Measurements from ENCODE around the gene ARHGEF2. TPM values are rescaled to one million over a fixed set of nuclear protein-coding genes. Genes with fewer than 3 reads are reported as not detected.

ARHGEF2 gene
- total and polyA plus RNA-seq, 2 of the 13 experiments (the other 11 are each of a cell fraction or from before 2014, with no cell fraction given), result 16.1 to 32.1 TPM

GRCh38 chr1:155967341-155968050, 10.9 kb downstream of the ARHGEF2 start (continued):
- TF ChIP-seq, protein P1, sequence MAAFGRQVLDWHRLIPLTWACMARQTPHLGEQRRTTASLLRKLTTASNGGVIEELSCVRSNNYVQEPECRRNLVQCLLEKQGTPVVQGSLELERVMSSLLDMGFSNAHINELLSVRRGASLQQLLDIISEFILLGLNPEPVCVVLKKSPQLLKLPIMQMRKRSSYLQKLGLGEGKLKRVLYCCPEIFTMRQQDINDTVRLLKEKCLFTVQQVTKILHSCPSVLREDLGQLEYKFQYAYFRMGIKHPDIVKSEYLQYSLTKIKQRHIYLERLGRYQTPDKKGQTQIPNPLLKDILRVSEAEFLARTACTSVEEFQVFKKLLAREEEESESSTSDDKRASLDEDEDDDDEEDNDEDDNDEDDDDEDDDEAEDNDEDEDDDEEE (CRISPR knock-in tag; IDR thresholded peaks at IDR 0.05), result no peak
- no peak for TF ChIP-seq ZNF720 (CRISPR knock-in tag; IDR thresholded peaks at IDR 0.05)
- TF ChIP-seq ZNF30 (CRISPR knock-in tag; IDR thresholded peaks at IDR 0.05), result no peak
- TF ChIP-seq, protein P2, sequence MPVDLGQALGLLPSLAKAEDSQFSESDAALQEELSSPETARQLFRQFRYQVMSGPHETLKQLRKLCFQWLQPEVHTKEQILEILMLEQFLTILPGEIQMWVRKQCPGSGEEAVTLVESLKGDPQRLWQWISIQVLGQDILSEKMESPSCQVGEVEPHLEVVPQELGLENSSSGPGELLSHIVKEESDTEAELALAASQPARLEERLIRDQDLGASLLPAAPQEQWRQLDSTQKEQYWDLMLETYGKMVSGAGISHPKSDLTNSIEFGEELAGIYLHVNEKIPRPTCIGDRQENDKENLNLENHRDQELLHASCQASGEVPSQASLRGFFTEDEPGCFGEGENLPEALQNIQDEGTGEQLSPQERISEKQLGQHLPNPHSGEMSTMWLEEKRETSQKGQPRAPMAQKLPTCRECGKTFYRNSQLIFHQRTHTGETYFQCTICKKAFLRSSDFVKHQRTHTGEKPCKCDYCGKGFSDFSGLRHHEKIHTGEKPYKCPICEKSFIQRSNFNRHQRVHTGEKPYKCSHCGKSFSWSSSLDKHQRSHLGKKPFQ (CRISPR knock-in tag; IDR thresholded peaks at IDR 0.05; ENCODE audit: insufficient replicate concordance), result peak; percentile 50
- TF ChIP-seq HMGA1 (CRISPR knock-in tag; conservative IDR thresholded peaks at IDR 0.05), result no peak
- no peak for TF ChIP-seq ZNF383 (CRISPR knock-in tag; IDR thresholded peaks at IDR 0.05; ENCODE audit: borderline replicate concordance)
- peak; percentile 54 for TF ChIP-seq PBX2 (CRISPR knock-in tag; IDR thresholded peaks at IDR 0.05)
- TF ChIP-seq MAFK (conservative IDR thresholded peaks at IDR 0.05 in 1 of 2, IDR thresholded peaks at IDR 0.05 in 1 of 2; ENCODE audit: low read length in 2 of 2), result no peak
- TF ChIP-seq ZNF138 (CRISPR knock-in tag; IDR thresholded peaks at IDR 0.05; ENCODE audit: low read depth), result no peak
- TF ChIP-seq, protein P3, sequence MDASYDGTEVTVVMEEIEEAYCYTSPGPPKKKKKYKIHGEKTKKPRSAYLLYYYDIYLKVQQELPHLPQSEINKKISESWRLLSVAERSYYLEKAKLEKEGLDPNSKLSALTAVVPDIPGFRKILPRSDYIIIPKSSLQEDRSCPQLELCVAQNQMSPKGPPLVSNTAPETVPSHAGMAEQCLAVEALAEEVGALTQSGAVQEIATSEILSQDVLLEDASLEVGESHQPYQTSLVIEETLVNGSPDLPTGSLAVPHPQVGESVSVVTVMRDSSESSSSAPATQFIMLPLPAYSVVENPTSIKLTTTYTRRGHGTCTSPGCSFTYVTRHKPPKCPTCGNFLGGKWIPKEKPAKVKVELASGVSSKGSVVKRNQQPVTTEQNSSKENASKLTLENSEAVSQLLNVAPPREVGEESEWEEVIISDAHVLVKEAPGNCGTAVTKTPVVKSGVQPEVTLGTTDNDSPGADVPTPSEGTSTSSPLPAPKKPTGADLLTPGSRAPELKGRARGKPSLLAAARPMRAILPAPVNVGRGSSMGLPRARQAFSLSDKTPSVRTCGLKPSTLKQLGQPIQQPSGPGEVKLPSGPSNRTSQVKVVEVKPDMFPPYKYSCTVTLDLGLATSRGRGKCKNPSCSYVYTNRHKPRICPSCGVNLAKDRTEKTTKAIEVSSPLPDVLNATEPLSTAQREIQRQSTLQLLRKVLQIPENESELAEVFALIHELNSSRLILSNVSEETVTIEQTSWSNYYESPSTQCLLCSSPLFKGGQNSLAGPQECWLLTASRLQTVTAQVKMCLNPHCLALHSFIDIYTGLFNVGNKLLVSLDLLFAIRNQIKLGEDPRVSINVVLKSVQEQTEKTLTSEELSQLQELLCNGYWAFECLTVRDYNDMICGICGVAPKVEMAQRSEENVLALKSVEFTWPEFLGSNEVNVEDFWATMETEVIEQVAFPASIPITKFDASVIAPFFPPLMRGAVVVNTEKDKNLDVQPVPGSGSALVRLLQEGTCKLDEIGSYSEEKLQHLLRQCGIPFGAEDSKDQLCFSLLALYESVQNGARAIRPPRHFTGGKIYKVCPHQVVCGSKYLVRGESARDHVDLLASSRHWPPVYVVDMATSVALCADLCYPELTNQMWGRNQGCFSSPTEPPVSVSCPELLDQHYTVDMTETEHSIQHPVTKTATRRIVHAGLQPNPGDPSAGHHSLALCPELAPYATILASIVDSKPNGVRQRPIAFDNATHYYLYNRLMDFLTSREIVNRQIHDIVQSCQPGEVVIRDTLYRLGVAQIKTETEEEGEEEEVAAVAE (CRISPR knock-in tag; IDR thresholded peaks at IDR 0.05; ENCODE audit: borderline replicate concordance), result no peak
- TF ChIP-seq MATR3 (CRISPR knock-in tag; IDR thresholded peaks at IDR 0.05), result no peak
- TF ChIP-seq ZNF773 (CRISPR knock-in tag; IDR thresholded peaks at IDR 0.05; ENCODE audit: borderline replicate concordance), result no peak
- no peak for TF ChIP-seq ZNF292 (CRISPR knock-in tag; IDR thresholded peaks at IDR 0.05; ENCODE audit: borderline replicate concordance, low read depth)
- TF ChIP-seq ZFP36L1 (CRISPR knock-in tag; IDR thresholded peaks at IDR 0.05), result peak; percentile 73; the same call in 1 of the 2 replicates
- peak; percentile 79; the same call in 1 of the 2 replicates for TF ChIP-seq ZMAT3 (CRISPR knock-in tag; conservative IDR thresholded peaks at IDR 0.05)
- no peak for TF ChIP-seq DNMT1 (CRISPR knock-in tag; IDR thresholded peaks at IDR 0.05)
- TF ChIP-seq ZKSCAN8 (CRISPR knock-in tag; IDR thresholded peaks at IDR 0.05; ENCODE audit: borderline replicate concordance), result no peak
- no peak for TF ChIP-seq LCORL (IDR thresholded peaks at IDR 0.05)
- TF ChIP-seq LCORL (CRISPR knock-in tag; IDR thresholded peaks at IDR 0.05), result peak; percentile 92
- no peak for TF ChIP-seq ZNF160 (CRISPR knock-in tag; IDR thresholded peaks at IDR 0.05)
- TF ChIP-seq IRF2 (CRISPR knock-in tag; IDR thresholded peaks at IDR 0.05), result peak; percentile 78

Data from HepG2 (cell line).